Measurements from ENCODE around the gene CABLES1.

CABLES1 gene

DNA sequence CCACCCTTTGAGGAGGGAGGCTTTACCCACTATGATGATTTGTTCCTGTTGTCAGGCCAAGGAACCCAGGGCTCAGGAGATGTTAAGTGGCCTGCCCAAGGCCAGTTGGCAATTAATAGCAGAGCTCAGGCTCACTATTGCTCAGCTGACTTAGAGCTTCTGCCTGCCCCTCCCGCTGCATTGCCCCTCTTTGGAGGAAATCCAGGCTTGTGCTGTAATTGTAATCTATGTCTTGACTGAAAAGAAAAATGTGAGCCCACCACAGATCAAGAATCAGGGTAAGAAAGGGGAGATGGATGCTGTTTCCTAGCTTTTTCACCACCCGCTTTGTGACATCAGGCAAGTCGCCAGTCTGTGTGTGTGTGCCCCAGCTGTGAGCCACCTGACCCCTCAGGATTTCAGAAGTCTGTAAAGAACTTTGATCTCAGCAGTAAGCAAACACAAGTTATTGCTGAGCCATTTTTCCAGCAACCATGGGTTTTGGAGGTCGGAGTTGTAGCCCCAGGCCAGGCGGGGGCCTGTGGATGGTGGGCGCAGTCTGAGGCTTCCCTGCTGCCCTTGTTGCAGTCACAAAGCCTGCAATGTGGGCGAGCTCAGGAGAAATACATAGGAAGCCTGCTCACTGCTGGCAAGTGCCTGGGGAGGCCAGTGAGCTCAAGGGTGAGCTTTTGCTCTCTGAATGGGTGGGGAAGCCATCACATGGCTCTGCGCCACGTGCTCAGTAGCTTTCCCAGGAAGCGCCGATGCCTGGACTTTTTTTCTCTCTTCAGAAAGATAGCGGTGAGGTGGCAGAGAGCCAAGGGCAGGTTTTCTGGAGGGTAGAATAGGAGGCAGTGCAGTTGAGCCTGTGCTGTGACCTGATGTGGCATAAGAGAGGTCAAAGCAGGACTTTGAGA, 6.1 kb downstream of the CABLES1 start:
- Histone ChIP-seq H2AK5ac (ENCODE audit: low read length) (no peak overlapping the region), H4K91ac (ENCODE audit: low read depth, low read length) (no peak overlapping the region), H3K4me1 (ENCODE audit: control insufficient read depth in 1 of 2, insufficient read depth in 2 of 2, low read length in 2 of 2) (peaks cover 22 to 31% of the 10 kb centered on the region in 2 experiments), H3K79me2 (ENCODE audit: control insufficient read depth, insufficient read depth, low read length, poor library complexity) (peaks cover 4% of the 10 kb centered on the region), H3K23ac (ENCODE audit: low read length) (no peak overlapping the region), H3K14ac (ENCODE audit: low read length) (no peak overlapping the region), H2BK5ac (ENCODE audit: low read depth, low read length, poor library complexity) (no peak overlapping the region), H2BK12ac (ENCODE audit: low read length) (peak overlapping the region; percentile 14), H2AFZ (ENCODE audit: insufficient read depth, low read length, poor library complexity) (no peak overlapping the region), H3K9ac (ENCODE audit: low read length) (no peak overlapping the region), H3K4me2 (ENCODE audit: low read length) (no peak overlapping the region), H3K27me3 (ENCODE audit: insufficient read depth, low read length) (peaks cover 5% of the 10 kb centered on the region), H3K79me1 (ENCODE audit: low read length) (peaks cover 9% of the 10 kb centered on the region), H3K4ac (ENCODE audit: low read depth, low read length) (no peak overlapping the region), H3K27ac (ENCODE audit: low read depth, low read length) (no peak overlapping the region), H3K4me3 (ENCODE audit: low read depth, low read length) (no peak overlapping the region), H4K12ac (ENCODE audit: low read depth, low read length) (no peak overlapping the region), H3K9me3 (ENCODE audit: insufficient read depth, low read depth, low read length) (no peaks in the 10 kb centered on the region), H2BK120ac (ENCODE audit: insufficient read depth, low read length, poor library complexity) (no peak overlapping the region), H3K18ac (ENCODE audit: low read length) (peak overlapping the region; percentile 43), H3K36me3 (ENCODE audit: control insufficient read depth in 1 of 2, insufficient read depth in 2 of 2, low read length in 2 of 2) (no peaks in the 10 kb centered on the region), H4K8ac (ENCODE audit: low read depth, low read length) (no peak overlapping the region)
- no CpG with 5 or more reads among the region's 12 CpGs for WGBS (ENCODE audit: extremely low coverage, insufficient coverage, insufficient read length)
- no peak for DNase-seq

DNA sequence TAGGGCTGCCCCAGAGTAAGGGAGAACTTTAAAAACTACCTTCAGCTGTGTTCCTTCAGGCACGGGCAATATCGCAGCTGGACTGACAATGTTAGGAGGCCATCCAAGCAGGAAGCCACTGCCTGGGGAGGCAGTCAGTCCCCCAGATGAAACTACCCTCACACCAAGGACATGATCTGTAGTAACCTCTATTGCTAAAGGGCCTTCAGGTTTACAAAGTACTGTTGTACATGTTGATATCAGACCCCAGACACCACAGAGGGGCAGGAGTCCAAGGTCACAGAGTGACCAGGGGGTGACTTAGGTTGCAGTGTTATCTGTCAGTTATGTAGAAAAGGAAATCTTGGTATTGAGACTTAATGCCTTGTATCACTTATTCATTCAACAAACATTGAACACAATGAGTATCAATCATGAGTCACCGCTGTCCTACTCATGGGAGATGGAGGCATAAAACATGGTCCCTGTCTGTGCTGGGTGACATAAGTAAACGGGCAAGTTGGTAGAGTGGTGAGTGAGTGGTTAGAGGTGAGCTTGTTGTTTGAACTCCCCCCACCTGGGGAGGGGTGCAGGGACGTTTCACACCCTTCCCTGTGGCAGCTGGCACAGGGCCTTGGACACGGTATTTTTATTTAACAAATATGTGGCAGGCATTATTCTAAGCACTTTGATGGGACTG, 7.1 kb downstream of the CABLES1 start:
- H2BK120ac ChIP-seq (ENCODE audit: insufficient read depth, low read length, poor library complexity), result no peak overlapping the region
- peaks cover 16 to 25% of the 10 kb centered on the region in 2 experiments for H3K4me1 ChIP-seq (ENCODE audit: control insufficient read depth in 1 of 2, insufficient read depth in 2 of 2, low read length in 2 of 2)
- peaks cover 5% of the 10 kb centered on the region for H3K79me1 ChIP-seq (ENCODE audit: low read length)
- no peak overlapping the region for H3K14ac ChIP-seq (ENCODE audit: low read length)
- no peaks in the 10 kb centered on the region for H3K36me3 ChIP-seq (ENCODE audit: control insufficient read depth in 1 of 2, insufficient read depth in 2 of 2, low read length in 2 of 2)
- H2AFZ ChIP-seq (ENCODE audit: insufficient read depth, low read length, poor library complexity), result no peak overlapping the region
- no peaks in the 10 kb centered on the region for H3K9me3 ChIP-seq (ENCODE audit: insufficient read depth, low read depth, low read length)
- H3K79me2 ChIP-seq (ENCODE audit: control insufficient read depth, insufficient read depth, low read length, poor library complexity), result peaks cover 2% of the 10 kb centered on the region
- no peak overlapping the region for H3K4ac ChIP-seq (ENCODE audit: low read depth, low read length)
- no peak overlapping the region for H3K4me2 ChIP-seq (ENCODE audit: low read length)
- H3K4me3 ChIP-seq (ENCODE audit: low read depth, low read length), result no peak overlapping the region
- no peak overlapping the region for H4K12ac ChIP-seq (ENCODE audit: low read depth, low read length)
- no peak overlapping the region for H4K91ac ChIP-seq (ENCODE audit: low read depth, low read length)
- WGBS (ENCODE audit: extremely low coverage, insufficient coverage, insufficient read length), result no CpG with 5 or more reads among the region's 6 CpGs
- no peak overlapping the region for H2BK5ac ChIP-seq (ENCODE audit: low read depth, low read length, poor library complexity)
- H4K8ac ChIP-seq (ENCODE audit: low read depth, low read length), result no peak overlapping the region
- no peak overlapping the region for H3K18ac ChIP-seq (ENCODE audit: low read length)
- no peak overlapping the region for H3K27ac ChIP-seq (ENCODE audit: low read depth, low read length)
- H2AK5ac ChIP-seq (ENCODE audit: low read length), result no peak overlapping the region
- DNase-seq, result no peak
- H3K27me3 ChIP-seq (ENCODE audit: insufficient read depth, low read length), result no peaks in the 10 kb centered on the region
- H3K23ac ChIP-seq (ENCODE audit: low read length), result no peak overlapping the region
- H3K9ac ChIP-seq (ENCODE audit: low read length), result no peak overlapping the region
- H2BK12ac ChIP-seq (ENCODE audit: low read length), result no peak overlapping the region

DNA sequence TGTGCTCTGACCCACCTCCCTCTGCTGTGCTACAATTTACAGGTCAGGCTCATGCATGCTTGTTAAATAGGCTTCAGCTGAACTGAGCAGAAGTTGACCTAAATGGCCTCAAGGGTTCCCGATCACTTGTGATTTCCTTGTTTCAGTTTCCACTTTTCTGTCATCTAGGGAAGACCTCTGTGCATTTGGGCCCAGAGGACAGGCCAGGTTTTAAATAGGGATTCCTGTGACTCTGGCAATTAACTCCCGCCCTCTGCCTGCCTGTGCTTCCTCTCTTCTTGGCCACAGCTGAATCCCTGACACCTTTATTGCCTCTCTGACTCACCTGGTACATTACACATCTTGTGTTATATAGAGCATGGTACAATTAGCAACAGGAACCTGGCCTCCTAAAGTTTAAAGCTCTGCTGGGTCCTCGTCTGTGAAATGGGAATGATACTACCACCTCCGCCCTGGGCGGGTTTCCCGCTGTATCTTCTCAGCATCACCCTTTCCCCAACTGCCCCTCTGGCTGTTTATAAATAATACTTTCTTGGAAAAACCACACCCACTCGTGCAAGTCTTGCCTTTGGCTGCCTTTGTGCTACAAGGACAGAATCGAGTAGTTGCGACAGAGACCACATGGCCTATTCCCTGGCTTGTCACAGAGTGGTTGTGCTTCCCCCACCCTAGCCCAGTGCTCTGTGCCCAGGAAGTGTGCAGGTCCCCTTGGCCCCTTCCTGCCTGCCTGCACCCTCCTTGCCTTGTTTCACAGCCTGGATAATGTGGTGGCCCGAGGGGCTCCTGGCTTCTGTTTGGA, 7.9 kb downstream of the CABLES1 start:
- Histone ChIP-seq H4K12ac (ENCODE audit: low read depth, low read length) (no peak overlapping the region), H4K91ac (ENCODE audit: low read depth, low read length) (peak overlapping the region; percentile 36), H2AK5ac (ENCODE audit: low read length) (no peak overlapping the region), H3K4me1 (ENCODE audit: control insufficient read depth in 1 of 2, insufficient read depth in 2 of 2, low read length in 2 of 2) (peaks cover 16 to 25% of the 10 kb centered on the region in 2 experiments), H2BK5ac (ENCODE audit: low read depth, low read length, poor library complexity) (peak overlapping the region; percentile 38), H2AFZ (ENCODE audit: insufficient read depth, low read length, poor library complexity) (no peak overlapping the region), H3K4me3 (ENCODE audit: low read depth, low read length) (no peak overlapping the region), H3K14ac (ENCODE audit: low read length) (peak overlapping the region; percentile 12), H3K18ac (ENCODE audit: low read length) (peak overlapping the region; percentile 19), H3K4me2 (ENCODE audit: low read length) (peak overlapping the region; percentile 29), H3K27ac (ENCODE audit: low read depth, low read length) (peak overlapping the region; percentile 63), H4K8ac (ENCODE audit: low read depth, low read length) (peak overlapping the region; percentile 25), H3K9me3 (ENCODE audit: insufficient read depth, low read depth, low read length) (no peaks in the 10 kb centered on the region), H3K23ac (ENCODE audit: low read length) (no peak overlapping the region), H3K79me1 (ENCODE audit: low read length) (peaks cover 5% of the 10 kb centered on the region), H3K36me3 (ENCODE audit: control insufficient read depth in 1 of 2, insufficient read depth in 2 of 2, low read length in 2 of 2) (no peaks in the 10 kb centered on the region), H3K4ac (ENCODE audit: low read depth, low read length) (peak overlapping the region; percentile 1), H2BK120ac (ENCODE audit: insufficient read depth, low read length, poor library complexity) (no peak overlapping the region), H2BK12ac (ENCODE audit: low read length) (peak overlapping the region; percentile 7), H3K79me2 (ENCODE audit: control insufficient read depth, insufficient read depth, low read length, poor library complexity) (peaks cover 2% of the 10 kb centered on the region), H3K9ac (ENCODE audit: low read length) (no peak overlapping the region), H3K27me3 (ENCODE audit: insufficient read depth, low read length) (no peaks in the 10 kb centered on the region)
- peak in 1 of 2 donors; percentile 33 for DNase-seq
- no CpG with 5 or more reads among the region's 10 CpGs for WGBS (ENCODE audit: extremely low coverage, insufficient coverage, insufficient read length)

DNA sequence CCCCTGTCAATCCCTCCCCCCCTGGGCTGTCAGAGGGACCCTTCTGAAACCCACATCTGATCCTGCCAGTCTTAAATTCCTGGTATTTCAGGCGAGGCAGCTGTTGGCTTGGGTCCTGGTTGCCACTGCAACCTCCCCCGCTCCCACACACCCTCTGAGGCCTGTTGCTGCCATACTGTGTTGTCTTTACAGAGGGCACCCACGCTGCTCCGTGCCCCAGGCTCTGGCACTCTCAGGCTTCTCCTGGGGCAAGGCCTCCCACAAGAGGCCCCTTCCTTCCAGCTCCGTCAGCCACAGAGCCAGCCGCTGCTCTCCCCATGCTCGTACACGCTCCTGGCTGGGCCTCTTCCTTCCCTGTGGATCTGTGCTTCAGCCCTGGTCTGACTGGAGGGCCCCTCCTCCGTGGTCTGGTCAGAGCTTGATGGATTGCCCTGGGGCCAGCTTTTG, 8.6 kb downstream of the CABLES1 start:
- peaks cover 2% of the 10 kb centered on the region for H3K79me2 ChIP-seq (ENCODE audit: control insufficient read depth, insufficient read depth, low read length, poor library complexity)
- peaks cover 16 to 25% of the 10 kb centered on the region in 2 experiments for H3K4me1 ChIP-seq (ENCODE audit: control insufficient read depth in 1 of 2, insufficient read depth in 2 of 2, low read length in 2 of 2)
- H4K91ac ChIP-seq (ENCODE audit: low read depth, low read length), result peak overlapping the region; percentile 36
- H3K9me3 ChIP-seq (ENCODE audit: insufficient read depth, low read depth, low read length), result no peaks in the 10 kb centered on the region
- peak overlapping the region; percentile 12 for H3K14ac ChIP-seq (ENCODE audit: low read length)
- no peak for DNase-seq
- peak overlapping the region; percentile 19 for H3K18ac ChIP-seq (ENCODE audit: low read length)
- H3K27me3 ChIP-seq (ENCODE audit: insufficient read depth, low read length), result no peaks in the 10 kb centered on the region
- H3K4ac ChIP-seq (ENCODE audit: low read depth, low read length), result peak overlapping the region; percentile 1
- H4K12ac ChIP-seq (ENCODE audit: low read depth, low read length), result no peak overlapping the region
- WGBS (ENCODE audit: extremely low coverage, insufficient coverage, insufficient read length), result no CpG with 5 or more reads among the region's 9 CpGs
- no peak overlapping the region for H2BK120ac ChIP-seq (ENCODE audit: insufficient read depth, low read length, poor library complexity)
- no peaks in the 10 kb centered on the region for H3K36me3 ChIP-seq (ENCODE audit: control insufficient read depth in 1 of 2, insufficient read depth in 2 of 2, low read length in 2 of 2)
- no peak overlapping the region for H3K4me3 ChIP-seq (ENCODE audit: low read depth, low read length)
- H3K79me1 ChIP-seq (ENCODE audit: low read length), result peaks cover 5% of the 10 kb centered on the region
- no peak overlapping the region for H2AFZ ChIP-seq (ENCODE audit: insufficient read depth, low read length, poor library complexity)
- H3K27ac ChIP-seq (ENCODE audit: low read depth, low read length), result peak overlapping the region; percentile 63
- H2BK5ac ChIP-seq (ENCODE audit: low read depth, low read length, poor library complexity), result peak overlapping the region; percentile 38
- H2AK5ac ChIP-seq (ENCODE audit: low read length), result no peak overlapping the region
- H3K23ac ChIP-seq (ENCODE audit: low read length), result no peak overlapping the region
- peak overlapping the region; percentile 7 for H2BK12ac ChIP-seq (ENCODE audit: low read length)
- peak overlapping the region; percentile 29 for H3K4me2 ChIP-seq (ENCODE audit: low read length)
- no peak overlapping the region for H3K9ac ChIP-seq (ENCODE audit: low read length)
- peak overlapping the region; percentile 25 for H4K8ac ChIP-seq (ENCODE audit: low read depth, low read length)
